GM23338 (cell line): ENCODE measurements around the gene GNAZ. TPM values are rescaled to one million over a fixed set of nuclear protein-coding genes. Genes with fewer than 3 reads are reported as not detected.

ENCODE experiments used
- ATAC-seq: fragments of 200-7000 bp; cut with Tn5 transposase; 3 replicates; pipeline ENCODE4 v1.9.1; 2020
- DNase-seq: peaks from one replicate; pipeline ENCODE4 v3.0.0-alpha.2; 2015; ENCODE audit warnings: low spot score
- H2AFZ ChIP-seq: fragments of 200-600 bp; sonication (generic); 2 replicates; pipeline ENCODE4 v1.8.0; 2016; ENCODE audit warnings: antibody characterized with exemption, mild to moderate bottlenecking, moderate library complexity
- H3F3A ChIP-seq: fragments of 200-600 bp; sonication (generic); replicated peaks from 2 replicates; pipeline ENCODE4 v1.8.0; 2017; ENCODE audit warnings: antibody characterized with exemption, mixed run types, low read depth
- H3K27ac ChIP-seq: fragments of 200-600 bp; sonication (generic); 2 replicates; pipeline ENCODE4 v1.6.1; 2016; ENCODE audit warnings: low read depth
- H3K27me3 ChIP-seq: fragments of 200-600 bp; sonication (generic); 2 replicates; pipeline ENCODE4 v1.8.0; 2016; ENCODE audit warnings: mild to moderate bottlenecking, mixed run types, moderate library complexity; ENCODE audit not compliant: insufficient read depth
- H3K36me3 ChIP-seq: fragments of 200-600 bp; sonication (generic); 2 replicates; pipeline ENCODE4 v1.8.0; 2016; ENCODE audit warnings: mild to moderate bottlenecking; ENCODE audit not compliant: insufficient read depth
- H3K4me1 ChIP-seq: fragments of 200-600 bp; sonication (generic); 2 replicates; pipeline ENCODE4 v1.8.0; 2016; ENCODE audit warnings: mild to moderate bottlenecking, moderate library complexity; ENCODE audit not compliant: insufficient read depth
- H3K4me2 ChIP-seq: fragments of 200-600 bp; sonication (generic); 2 replicates; pipeline ENCODE4 v1.7.1; 2017; ENCODE audit warnings: mixed run types
- H3K4me3 ChIP-seq: fragments of 200-600 bp; sonication (generic); 2 replicates; pipeline ENCODE4 v1.6.1; 2016; ENCODE audit warnings: mixed run types
- H3K79me2 ChIP-seq: fragments of 200-600 bp; sonication (generic); replicated peaks from 2 replicates; pipeline ENCODE4 v1.8.0; 2017; ENCODE audit warnings: mild to moderate bottlenecking; ENCODE audit not compliant: insufficient read depth
- H3K9me2 ChIP-seq: fragments of 200-600 bp; sonication (generic); 2 replicates; pipeline ENCODE4 v1.8.0; 2017; ENCODE audit not compliant: insufficient read depth
- H4K20me1 ChIP-seq: fragments of 200-600 bp; sonication (generic); replicated peaks from 2 replicates; pipeline ENCODE4 v1.8.0; 2017; ENCODE audit warnings: mild to moderate bottlenecking; ENCODE audit not compliant: insufficient read depth
- H3K27ac Mint-ChIP-seq: 2 replicates; pipeline ENCODE4 v1.8.0; 2020; ENCODE audit warnings: inconsistent platforms, mild to moderate bottlenecking, moderate library complexity, mixed read lengths
- H3K27me3 Mint-ChIP-seq: 3 replicates; pipeline ENCODE4 v1.8.0; 2022; ENCODE audit warnings: low read depth, mild to moderate bottlenecking, moderate library complexity, mixed read lengths, inconsistent platforms; ENCODE audit not compliant: insufficient read depth, poor library complexity
- H3K36me3 Mint-ChIP-seq: 3 replicates; pipeline ENCODE4 v1.8.0; 2021; ENCODE audit warnings: low read depth, mild to moderate bottlenecking, inconsistent platforms, moderate library complexity, mixed read lengths
- H3K4me1 Mint-ChIP-seq: 3 replicates; pipeline ENCODE4 v1.8.0; 2020; ENCODE audit warnings: mild to moderate bottlenecking, inconsistent platforms, mixed read lengths
- H3K4me3 Mint-ChIP-seq: 3 replicates; pipeline ENCODE4 v1.8.0; 2021; ENCODE audit warnings: moderate library complexity, mild to moderate bottlenecking, inconsistent platforms, mixed read lengths
- H3K9me3 Mint-ChIP-seq: 3 replicates; pipeline ENCODE4 v1.8.0; 2020; ENCODE audit warnings: moderate library complexity, mild to moderate bottlenecking, inconsistent platforms, mixed read lengths
- CREB1 ChIP-seq: fragments of 250-450 bp; sonication (Bioruptor Pico); IDR thresholded peaks from 2 replicates; pipeline ENCODE4 v1.5.0; 2020; ENCODE audit warnings: low read depth, mild to moderate bottlenecking, moderate library complexity
- CTCF ChIP-seq, 2 experiments: fragments of 200-600 bp in 1 of 2; sonication (generic) in 1 of 2; conservative IDR thresholded peaks; 2 replicates each; pipeline versions ENCODE4 v1.5.1 to v1.6.1; 2016 to 2017; ENCODE audit warnings: antibody characterized with exemption in 2 of 2, low read depth in 2 of 2, mild to moderate bottlenecking in 2 of 2, moderate library complexity in 1 of 2
- ETS1 ChIP-seq: IDR thresholded peaks from 2 replicates; pipeline ENCODE4 v1.6.1; 2016; ENCODE audit warnings: antibody characterized with exemption
- EZH2 ChIP-seq: fragments of 200-600 bp; sonication (generic); IDR thresholded peaks from one replicate; pipeline ENCODE4 v1.8.0; 2017; ENCODE audit warnings: antibody characterized with exemption, mild to moderate bottlenecking, low read depth; ENCODE audit not compliant: unreplicated experiment
- NANOG ChIP-seq: IDR thresholded peaks from 2 replicates; pipeline ENCODE4 v1.6.1; 2016; ENCODE audit warnings: antibody characterized with exemption, borderline replicate concordance
- POLR2AphosphoS5 ChIP-seq: IDR thresholded peaks from 2 replicates; pipeline ENCODE4 v1.6.1; 2016; ENCODE audit warnings: antibody characterized with exemption, low read depth
- STAT1 ChIP-seq: IDR thresholded peaks from one replicate; pipeline ENCODE4 v1.6.1; 2016; ENCODE audit warnings: antibody characterized with exemption; ENCODE audit not compliant: unreplicated experiment
- ZNF114 ChIP-seq: fragments of 250-450 bp; sonication (Bioruptor Pico); IDR thresholded peaks from 2 replicates; pipeline ENCODE4 v1.5.0; 2020; ENCODE audit warnings: mild to moderate bottlenecking, moderate library complexity
- ZNF462 ChIP-seq: fragments of 250-450 bp; sonication (Bioruptor Pico); IDR thresholded peaks from 2 replicates; pipeline ENCODE4 v1.5.0; 2020; ENCODE audit warnings: mild to moderate bottlenecking, moderate library complexity
- polyA plus RNA-seq: library from polyadenylated mRNA; unstranded; fragments of >200 nt; fragmentation: Nextera tagmentation; extraction: Ambion mirVana; gene quantifications from 2 replicates; pipeline ENCODE4 v1.2.1, GENCODE V29; 2016
- total RNA-seq: library from RNA; depleted of rRNA; stranded (reverse); fragments of >200 nt; shearing (Covaris generic); gene quantifications from 2 replicates; pipeline ENCODE4 v1.2.3, GENCODE V29; 2014
- TF ChIP-seq, protein P1 (sequence below): IDR thresholded peaks from one replicate; pipeline ENCODE4 v1.6.1; 2018; ENCODE audit warnings: antibody characterized with exemption; ENCODE audit not compliant: unreplicated experiment

GNAZ gene
- total and polyA plus RNA-seq, 2 experiments from 2014 or later, result 2.9 to 11.1 TPM

- Mint-ChIP-seq H3K27ac (no peak overlapping the region), H3K4me1 (peaks cover 26% of the 10 kb centered on the region), H3K4me3 (no peak overlapping the region), H3K9me3 (no peaks in the 10 kb centered on the region; the same call in 2 of the 3 replicates), H3K27me3 (peaks cover 26% of the 10 kb centered on the region), H3K36me3 (no peaks in the 10 kb centered on the region; the same call in 2 of the 3 replicates)
- Histone ChIP-seq H3K4me1 (peaks cover 5% of the 10 kb centered on the region), H3K27me3 (peaks cover 39% of the 10 kb centered on the region), H3K27ac (no peak overlapping the region), H3K36me3 (no peaks in the 10 kb centered on the region), H2AFZ (no peak overlapping the region), H3K9me2 (no peaks in the 10 kb centered on the region), H3K4me2 (no peak overlapping the region), H4K20me1 (no peaks in the 10 kb centered on the region), H3K4me3 (no peak overlapping the region), H3K79me2 (no peaks in the 10 kb centered on the region), H3F3A (no peaks in the 10 kb centered on the region)
- ATAC-seq, result no peak
- TF ChIP-seq, protein P1, sequence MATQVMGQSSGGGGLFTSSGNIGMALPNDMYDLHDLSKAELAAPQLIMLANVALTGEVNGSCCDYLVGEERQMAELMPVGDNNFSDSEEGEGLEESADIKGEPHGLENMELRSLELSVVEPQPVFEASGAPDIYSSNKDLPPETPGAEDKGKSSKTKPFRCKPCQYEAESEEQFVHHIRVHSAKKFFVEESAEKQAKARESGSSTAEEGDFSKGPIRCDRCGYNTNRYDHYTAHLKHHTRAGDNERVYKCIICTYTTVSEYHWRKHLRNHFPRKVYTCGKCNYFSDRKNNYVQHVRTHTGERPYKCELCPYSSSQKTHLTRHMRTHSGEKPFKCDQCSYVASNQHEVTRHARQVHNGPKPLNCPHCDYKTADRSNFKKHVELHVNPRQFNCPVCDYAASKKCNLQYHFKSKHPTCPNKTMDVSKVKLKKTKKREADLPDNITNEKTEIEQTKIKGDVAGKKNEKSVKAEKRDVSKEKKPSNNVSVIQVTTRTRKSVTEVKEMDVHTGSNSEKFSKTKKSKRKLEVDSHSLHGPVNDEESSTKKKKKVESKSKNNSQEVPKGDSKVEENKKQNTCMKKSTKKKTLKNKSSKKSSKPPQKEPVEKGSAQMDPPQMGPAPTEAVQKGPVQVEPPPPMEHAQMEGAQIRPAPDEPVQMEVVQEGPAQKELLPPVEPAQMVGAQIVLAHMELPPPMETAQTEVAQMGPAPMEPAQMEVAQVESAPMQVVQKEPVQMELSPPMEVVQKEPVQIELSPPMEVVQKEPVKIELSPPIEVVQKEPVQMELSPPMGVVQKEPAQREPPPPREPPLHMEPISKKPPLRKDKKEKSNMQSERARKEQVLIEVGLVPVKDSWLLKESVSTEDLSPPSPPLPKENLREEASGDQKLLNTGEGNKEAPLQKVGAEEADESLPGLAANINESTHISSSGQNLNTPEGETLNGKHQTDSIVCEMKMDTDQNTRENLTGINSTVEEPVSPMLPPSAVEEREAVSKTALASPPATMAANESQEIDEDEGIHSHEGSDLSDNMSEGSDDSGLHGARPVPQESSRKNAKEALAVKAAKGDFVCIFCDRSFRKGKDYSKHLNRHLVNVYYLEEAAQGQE, result no peak
- TF ChIP-seq POLR2AphosphoS5, result no peak
- no peak for TF ChIP-seq EZH2
- TF ChIP-seq CTCF (conservative IDR thresholded peaks at IDR 0.05; ENCODE audit: low read depth in 2 of 2), result no peak
- no peak for TF ChIP-seq CREB1 (CRISPR knock-in tag)
- TF ChIP-seq NANOG, result no peak
- no peak for TF ChIP-seq ETS1
- TF ChIP-seq ZNF114, result no peak
- no peak for TF ChIP-seq STAT1
- no peak for TF ChIP-seq ZNF462 (CRISPR knock-in tag)
- DNase-seq, result no peak
Observed at GRCh38 chr22:23067023-23067650, 3.2 kb upstream of the GNAZ start.
